Stimulated activated memory B cell treated with anti-CD40 and anti-IgM and Interleukin-4, amounts not matched to agents 10 μg/mL and 1 μg/mL and 100 μg/mL, for 72 hours (primary cell): ENCODE results near the gene TOB1.
"Not testable (repeated sequence)": the region's sequence is repeated elsewhere in the genome, so short reads cannot be mapped to it uniquely, and the experiment has no call there.

Source experiments
- ATAC-seq: fragments of 150-1000 bp; cut with Tn5 transposase; 2 replicates; pipeline ENCODE4 v1.10.0; 2021
- H3K27ac Mint-ChIP-seq: one replicate; pipeline ENCODE4 v1.8.0; 2022; ENCODE audit warnings: mild to moderate bottlenecking, mixed read lengths
- H3K27me3 Mint-ChIP-seq: one replicate; pipeline ENCODE4 v1.8.0; 2022; ENCODE audit warnings: mixed read lengths
- H3K36me3 Mint-ChIP-seq: one replicate; pipeline ENCODE4 v1.8.0; 2022; ENCODE audit warnings: mixed read lengths
- H3K4me1 Mint-ChIP-seq: one replicate; pipeline ENCODE4 v1.8.0; 2022; ENCODE audit warnings: mixed read lengths
- H3K4me3 Mint-ChIP-seq: one replicate; pipeline ENCODE4 v1.8.0; 2022; ENCODE audit warnings: mild to moderate bottlenecking, moderate library complexity, mixed read lengths
- H3K9me3 Mint-ChIP-seq: one replicate; pipeline ENCODE4 v1.8.0; 2022; ENCODE audit warnings: mixed read lengths

Gene TOB1

GRCh38 chr17:50884439-50885311 is 18.5 kb upstream of the TOB1 start:
- Mint-ChIP-seq H3K27me3 (peaks cover 8% of the 10 kb centered on the region), H3K4me1 (peaks cover 11% of the 10 kb centered on the region), H3K36me3 (no peaks in the 10 kb centered on the region), H3K27ac (peak overlapping the region; percentile 4), H3K9me3 (no peaks in the 10 kb centered on the region), H3K4me3 (no peak overlapping the region)
- no peak for ATAC-seq

GRCh38 chr17:50883850-50884438 is 17.8 kb upstream of the TOB1 start:
- Mint-ChIP-seq H3K27me3 (peaks cover 8% of the 10 kb centered on the region), H3K9me3 (no peaks in the 10 kb centered on the region), H3K27ac (peak overlapping the region; percentile 4), H3K36me3 (no peaks in the 10 kb centered on the region), H3K4me3 (no peak overlapping the region), H3K4me1 (peaks cover 11% of the 10 kb centered on the region)
- peak; percentile 87 for ATAC-seq

GRCh38 chr17:50882851-50883250 is 16.7 kb upstream of the TOB1 start:
- Mint-ChIP-seq H3K4me1 (peaks cover 11% of the 10 kb centered on the region), H3K27ac (no peak overlapping the region), H3K9me3 (no peaks in the 10 kb centered on the region), H3K4me3 (no peak overlapping the region), H3K36me3 (no peaks in the 10 kb centered on the region), H3K27me3 (peaks cover 3% of the 10 kb centered on the region)
- ATAC-seq, result no peak

GRCh38 chr17:50881182-50881581 is 15.0 kb upstream of the TOB1 start:
- Mint-ChIP-seq H3K4me1 (peaks cover 11% of the 10 kb centered on the region), H3K27ac (no peak overlapping the region), H3K9me3 (no peaks in the 10 kb centered on the region), H3K27me3 (no peaks in the 10 kb centered on the region), H3K36me3 (no peaks in the 10 kb centered on the region), H3K4me3 (no peak overlapping the region)
- no peak for ATAC-seq

GRCh38 chr17:50879086-50879485 is 12.9 kb upstream of the TOB1 start:
- no peaks in the 10 kb centered on the region for H3K27me3 Mint-ChIP-seq
- H3K36me3 Mint-ChIP-seq, result no peaks in the 10 kb centered on the region
- ATAC-seq, result no peak
- H3K9me3 Mint-ChIP-seq, result no peaks in the 10 kb centered on the region
- H3K4me3 Mint-ChIP-seq, result no peak overlapping the region
- no peak overlapping the region for H3K27ac Mint-ChIP-seq
- peaks cover 6% of the 10 kb centered on the region for H3K4me1 Mint-ChIP-seq

GRCh38 chr17:50877838-50878237 is 11.7 kb upstream of the TOB1 start:
- Mint-ChIP-seq H3K27ac (no peak overlapping the region), H3K4me3 (no peak overlapping the region), H3K27me3 (no peaks in the 10 kb centered on the region), H3K4me1 (no peaks in the 10 kb centered on the region), H3K36me3 (no peaks in the 10 kb centered on the region), H3K9me3 (no peaks in the 10 kb centered on the region)
- ATAC-seq, result no peak

GRCh38 chr17:50877042-50877441 is 10.9 kb upstream of the TOB1 start:
- not testable (repeated sequence) for H3K9me3 Mint-ChIP-seq, H3K4me1 Mint-ChIP-seq, ATAC-seq, H3K27me3 Mint-ChIP-seq, H3K36me3 Mint-ChIP-seq, H3K27ac Mint-ChIP-seq, H3K4me3 Mint-ChIP-seq

- H3K27ac Mint-ChIP-seq, result no peak overlapping the region
- H3K4me3 Mint-ChIP-seq, result no peak overlapping the region
- H3K27me3 Mint-ChIP-seq, result no peaks in the 10 kb centered on the region
- H3K4me1 Mint-ChIP-seq, result peaks cover 7% of the 10 kb centered on the region
- no peak for ATAC-seq
- no peaks in the 10 kb centered on the region for H3K9me3 Mint-ChIP-seq
- no peaks in the 10 kb centered on the region for H3K36me3 Mint-ChIP-seq
Observed at GRCh38 chr17:50875074-50875473, 8.9 kb upstream of the TOB1 start.

GRCh38 chr17:50872710-50873424 is 6.7 kb upstream of the TOB1 start:
- Mint-ChIP-seq H3K27me3 (no peaks in the 10 kb centered on the region), H3K27ac (no peak overlapping the region), H3K4me1 (peaks cover 10% of the 10 kb centered on the region), H3K4me3 (no peak overlapping the region), H3K36me3 (no peaks in the 10 kb centered on the region), H3K9me3 (no peaks in the 10 kb centered on the region)
- ATAC-seq, result peak; percentile 76

GRCh38 chr17:50871898-50872297 is 5.7 kb upstream of the TOB1 start:
- no peak overlapping the region for H3K27ac Mint-ChIP-seq
- no peak for ATAC-seq
- peaks cover 13% of the 10 kb centered on the region for H3K4me1 Mint-ChIP-seq
- no peaks in the 10 kb centered on the region for H3K27me3 Mint-ChIP-seq
- H3K9me3 Mint-ChIP-seq, result no peaks in the 10 kb centered on the region
- no peaks in the 10 kb centered on the region for H3K36me3 Mint-ChIP-seq
- no peak overlapping the region for H3K4me3 Mint-ChIP-seq

GRCh38 chr17:50871364-50871763 is 5.2 kb upstream of the TOB1 start:
- Mint-ChIP-seq H3K27ac (no peak overlapping the region), H3K27me3 (no peaks in the 10 kb centered on the region), H3K36me3 (no peaks in the 10 kb centered on the region), H3K4me1 (peaks cover 13% of the 10 kb centered on the region), H3K9me3 (no peaks in the 10 kb centered on the region), H3K4me3 (no peak overlapping the region)
- ATAC-seq, result no peak

GRCh38 chr17:50868602-50869001 is 2.4 kb upstream of the TOB1 start:
- Mint-ChIP-seq H3K27ac (peak overlapping the region; percentile 97), H3K4me1 (peaks cover 30% of the 10 kb centered on the region), H3K36me3 (no peaks in the 10 kb centered on the region), H3K27me3 (no peaks in the 10 kb centered on the region), H3K4me3 (no peak overlapping the region), H3K9me3 (no peaks in the 10 kb centered on the region)
- no peak for ATAC-seq

- peak overlapping the region; percentile 97 for H3K4me3 Mint-ChIP-seq
- no peaks in the 10 kb centered on the region for H3K9me3 Mint-ChIP-seq
- no peaks in the 10 kb centered on the region for H3K36me3 Mint-ChIP-seq
- ATAC-seq, result no peak
- H3K4me1 Mint-ChIP-seq, result peaks cover 35% of the 10 kb centered on the region
- H3K27me3 Mint-ChIP-seq, result no peaks in the 10 kb centered on the region
- peak overlapping the region; percentile 97 for H3K27ac Mint-ChIP-seq
Observed at GRCh38 chr17:50868140-50868438, 1.9 kb upstream of the TOB1 start.

GRCh38 chr17:50867363-50868139 is 1.4 kb upstream of the TOB1 start:
- Mint-ChIP-seq H3K4me1 (peaks cover 38% of the 10 kb centered on the region), H3K27me3 (no peaks in the 10 kb centered on the region), H3K9me3 (no peaks in the 10 kb centered on the region), H3K27ac (peak overlapping the region; percentile 97), H3K36me3 (no peaks in the 10 kb centered on the region), H3K4me3 (peak overlapping the region; percentile 97)
- peak; percentile 65 for ATAC-seq

GRCh38 chr17:50866950-50867362 is 802 bp upstream of the TOB1 start:
- H3K4me3 Mint-ChIP-seq, result peak overlapping the region; percentile 97
- H3K4me1 Mint-ChIP-seq, result peaks cover 39% of the 10 kb centered on the region

More at GRCh38 chr17:50866950-50867362, 802 bp upstream of the TOB1 start:
- Mint-ChIP-seq H3K27me3 (no peaks in the 10 kb centered on the region), H3K36me3 (peaks cover 2% of the 10 kb centered on the region), H3K9me3 (no peaks in the 10 kb centered on the region), H3K27ac (peak overlapping the region; percentile 97)
- ATAC-seq, result peak; percentile 47
